ENCODE data around the gene SPART. TPM values are rescaled to one million over a fixed set of nuclear protein-coding genes. Genes with fewer than 3 reads are reported as not detected.
"Not testable (repeated sequence)": the region's sequence is repeated elsewhere in the genome, so short reads cannot be mapped to it uniquely, and the experiment has no call there.

Gene SPART
- total RNA-seq, 1 experiment from 2014 or later, result 23.3 TPM

- H3K79me2 ChIP-seq (ENCODE audit: low read length), result no peaks in the 10 kb centered on the region
- peaks cover 8% of the 10 kb centered on the region for H3K36me3 ChIP-seq (ENCODE audit: low read depth, low read length)
- no peaks in the 10 kb centered on the region for H3K9me3 ChIP-seq (ENCODE audit: low read length)
- peak overlapping the region; percentile 75 for H3K4me2 ChIP-seq (ENCODE audit: low read length)
- H3K9ac ChIP-seq (ENCODE audit: low read length), result peak overlapping the region; percentile 65
- CTCF ChIA-PET, result interaction anchor here (0.6 to 1.0 kb wide), 2 partner anchors 24 to 659 kb away, joined by 3 to 4 read pairs; no protein-coding TSS in a partner anchor
- H3K27me3 ChIP-seq (ENCODE audit: low read length), result no peaks in the 10 kb centered on the region
- POLR2A ChIA-PET (ENCODE audit: unreplicated experiment), result interaction anchor here (0.7 kb wide), 1 partner anchor 12 kb away, joined by 4 read pairs; no protein-coding TSS in a partner anchor
- H2AFZ ChIP-seq (ENCODE audit: low read length), result no peak overlapping the region
- H4K20me1 ChIP-seq (ENCODE audit: low read length), result no peaks in the 10 kb centered on the region
- H3K27ac ChIP-seq (ENCODE audit: low read length), result peak overlapping the region; percentile 98
- peak overlapping the region; percentile 26; the same call in 1 of the 2 replicates for H3K4me3 ChIP-seq (ENCODE audit: low read length)
- BruUV-seq (replicated peaks), result TSS peak; percentile 10
- peaks cover 19% of the 10 kb centered on the region for H3K4me1 ChIP-seq (ENCODE audit: insufficient read depth, low read length)
- ATAC-seq (peak; percentile 87), DNase-seq (peak; percentile 53)
- intact Hi-C loops (cut with micrococcal nuclease), result no loop called here
- peaks cover 3% of the 10 kb centered on the region for H3F3A ChIP-seq (ENCODE audit: low read length, unreplicated experiment)
- H3K9me2 ChIP-seq (replicated peaks; ENCODE audit: low read length), result no peaks in the 10 kb centered on the region
- TF ChIP-seq EZH2phosphoT487 (IDR thresholded peaks at IDR 0.05; ENCODE audit: borderline replicate concordance, low read length), result no peak
- TF ChIP-seq EZH2 (IDR thresholded peaks at IDR 0.05; ENCODE audit: low read length, unreplicated experiment), result no peak
- TF ChIP-seq, protein P1, sequence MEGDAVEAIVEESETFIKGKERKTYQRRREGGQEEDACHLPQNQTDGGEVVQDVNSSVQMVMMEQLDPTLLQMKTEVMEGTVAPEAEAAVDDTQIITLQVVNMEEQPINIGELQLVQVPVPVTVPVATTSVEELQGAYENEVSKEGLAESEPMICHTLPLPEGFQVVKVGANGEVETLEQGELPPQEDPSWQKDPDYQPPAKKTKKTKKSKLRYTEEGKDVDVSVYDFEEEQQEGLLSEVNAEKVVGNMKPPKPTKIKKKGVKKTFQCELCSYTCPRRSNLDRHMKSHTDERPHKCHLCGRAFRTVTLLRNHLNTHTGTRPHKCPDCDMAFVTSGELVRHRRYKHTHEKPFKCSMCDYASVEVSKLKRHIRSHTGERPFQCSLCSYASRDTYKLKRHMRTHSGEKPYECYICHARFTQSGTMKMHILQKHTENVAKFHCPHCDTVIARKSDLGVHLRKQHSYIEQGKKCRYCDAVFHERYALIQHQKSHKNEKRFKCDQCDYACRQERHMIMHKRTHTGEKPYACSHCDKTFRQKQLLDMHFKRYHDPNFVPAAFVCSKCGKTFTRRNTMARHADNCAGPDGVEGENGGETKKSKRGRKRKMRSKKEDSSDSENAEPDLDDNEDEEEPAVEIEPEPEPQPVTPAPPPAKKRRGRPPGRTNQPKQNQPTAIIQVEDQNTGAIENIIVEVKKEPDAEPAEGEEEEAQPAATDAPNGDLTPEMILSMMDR (conservative IDR thresholded peaks at IDR 0.05; ENCODE audit: low read depth, low read length), result no peak
Observed at GRCh38 chr13:36323408-36323807, 22.8 kb downstream of the SPART start.

DNA sequence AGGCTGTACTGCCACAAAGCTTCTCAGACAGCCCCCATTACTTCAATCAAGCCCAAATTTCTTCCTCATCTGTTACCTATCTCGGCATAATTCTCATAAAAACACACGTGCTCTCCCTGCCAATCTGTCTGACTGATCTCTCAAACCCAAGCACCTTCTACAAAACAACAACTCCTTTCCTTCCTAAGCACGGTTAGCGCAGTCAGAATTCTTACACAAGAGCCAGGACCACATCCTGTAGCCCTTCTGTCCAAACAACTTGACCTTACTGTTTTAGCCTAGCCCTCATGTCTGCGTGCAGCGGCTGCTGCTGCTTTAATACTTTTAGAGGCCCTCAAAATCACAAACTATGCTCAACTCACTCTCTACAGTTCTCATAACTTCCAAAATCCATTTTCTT, 26.4 kb downstream of the SPART start:
- H3K4me3 ChIP-seq (ENCODE audit: low read length); POLR2A ChIA-PET (ENCODE audit: unreplicated experiment); H4K20me1 ChIP-seq (ENCODE audit: low read length); H2AFZ ChIP-seq (ENCODE audit: low read length); ATAC-seq; H3F3A ChIP-seq (ENCODE audit: low read length, unreplicated experiment); DNase-seq; H3K9me3 ChIP-seq (ENCODE audit: low read length); H3K27ac ChIP-seq (ENCODE audit: low read length); H3K36me3 ChIP-seq (ENCODE audit: low read depth, low read length); intact Hi-C loops (cut with micrococcal nuclease); H3K9me2 ChIP-seq (replicated peaks; ENCODE audit: low read length); CTCF ChIA-PET; H3K4me2 ChIP-seq (ENCODE audit: low read length); H3K9ac ChIP-seq (ENCODE audit: low read length); H3K27me3 ChIP-seq (ENCODE audit: low read length); BruUV-seq (replicated peaks); H3K79me2 ChIP-seq (ENCODE audit: low read length): not testable (repeated sequence)
- peaks cover 19% of the 10 kb centered on the region for H3K4me1 ChIP-seq (ENCODE audit: insufficient read depth, low read length)

DNA sequence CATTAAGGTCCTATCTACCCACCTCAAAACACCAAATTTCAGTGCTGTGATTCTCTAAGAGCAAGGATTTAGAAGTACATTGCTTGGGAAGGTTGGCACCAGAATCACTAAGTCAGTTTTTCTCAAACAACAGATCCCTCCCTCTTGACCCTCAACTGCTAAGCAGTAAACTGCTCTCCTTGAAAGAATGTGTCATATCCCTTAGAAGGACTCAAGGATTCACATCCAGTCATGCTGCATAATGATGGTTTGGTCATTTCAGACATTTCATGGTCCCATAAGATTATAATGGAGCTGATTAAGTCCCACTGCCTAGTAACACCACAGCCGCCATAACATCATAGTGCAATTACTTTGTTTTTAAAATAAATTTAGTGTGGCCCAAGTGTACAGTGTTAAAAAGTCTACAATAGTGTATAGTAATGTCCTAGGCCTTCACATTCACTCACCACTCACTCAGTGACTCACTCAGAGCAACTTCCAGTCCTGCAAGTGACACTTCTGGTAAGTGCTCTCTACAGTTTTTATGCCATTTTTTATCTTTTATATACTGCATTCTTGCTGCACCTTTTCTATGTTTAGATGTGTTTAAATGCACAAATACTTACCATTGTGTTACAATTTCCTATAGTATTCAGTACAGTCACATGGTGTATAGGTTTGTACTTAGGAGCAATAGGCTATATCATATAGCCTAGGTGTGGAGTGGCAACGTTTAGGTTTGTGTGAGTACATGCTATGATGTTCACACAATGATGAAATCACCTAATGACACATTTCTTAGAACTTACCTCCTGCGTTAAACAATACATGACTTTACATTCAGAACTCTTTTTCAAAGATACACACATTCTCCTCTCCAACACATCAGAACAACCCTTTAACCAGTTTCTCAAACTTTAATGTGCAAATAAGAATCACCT, 32.9 kb downstream of the SPART start:
- Histone ChIP-seq H3K79me2 (ENCODE audit: low read length) (no peaks in the 10 kb centered on the region), H3K4me2 (ENCODE audit: low read length) (no peak overlapping the region), H3K27me3 (ENCODE audit: low read length) (no peaks in the 10 kb centered on the region), H3K36me3 (ENCODE audit: low read depth, low read length) (no peaks in the 10 kb centered on the region; the same call in 1 of the 2 replicates), H3K4me3 (ENCODE audit: low read length) (no peak overlapping the region), H2AFZ (ENCODE audit: low read length) (no peak overlapping the region), H4K20me1 (ENCODE audit: low read length) (no peaks in the 10 kb centered on the region), H3K27ac (ENCODE audit: low read length) (peak overlapping the region; percentile 22), H3K9me3 (ENCODE audit: low read length) (no peaks in the 10 kb centered on the region), H3F3A (ENCODE audit: low read length, unreplicated experiment) (no peaks in the 10 kb centered on the region), H3K9ac (ENCODE audit: low read length) (no peak overlapping the region), H3K4me1 (ENCODE audit: insufficient read depth, low read length) (peaks cover 13% of the 10 kb centered on the region), H3K9me2 (replicated peaks; ENCODE audit: low read length) (no peaks in the 10 kb centered on the region)
- CTCF ChIA-PET, result no interaction called here
- BruUV-seq (replicated peaks), result no TSS peak
- no peak for TF ChIP-seq EZH2 (IDR thresholded peaks at IDR 0.05; ENCODE audit: low read length, unreplicated experiment)
- TF ChIP-seq EZH2phosphoT487 (IDR thresholded peaks at IDR 0.05; ENCODE audit: borderline replicate concordance, low read length), result no peak
- TF ChIP-seq, protein P1 (conservative IDR thresholded peaks at IDR 0.05; ENCODE audit: low read depth, low read length), result no peak
- peak; percentile 45 for ATAC-seq
- intact Hi-C loops (cut with micrococcal nuclease), result no loop called here
- DNase-seq, result peak; percentile 20
- POLR2A ChIA-PET (ENCODE audit: unreplicated experiment), result no interaction called here

All from PC-3 (cell line).